IMR-90 (cell line): ENCODE results near the gene NIPAL3. TPM values are rescaled to one million over a fixed set of nuclear protein-coding genes. Genes with fewer than 3 reads are reported as not detected.

Experiments
- ATAC-seq: fragments of 200-7000 bp; cut with Tn5 transposase; 2 replicates; pipeline ENCODE4 v1.9.1; 2020; ENCODE audit warnings: low read depth, mild to moderate bottlenecking, moderate library complexity
- BruUV-seq: library from RNA; stranded (reverse); fragments of 400-500 nt; replicated peaks from 2 replicates; lab custom pipeline; 2021; lab: Mats Ljungman, UMichigan
- CTCF ChIA-PET: fragments of 300-600 bp; formaldehyde crosslinking; extraction: SDS; loops from one replicate; lab custom pipeline; 2021; ENCODE audit warnings: antibody characterized with exemption; lab: Yijun Ruan, JAX
- POLR2A ChIA-PET: fragments of 300-600 bp; sonication (Branson Sonifier 250); formaldehyde crosslinking; loops from one replicate; lab custom pipeline; 2022; ENCODE audit warnings: antibody characterized with exemption; ENCODE audit not compliant: unreplicated experiment; lab: Charles Lee
- DNase-seq: peaks from one replicate; pipeline ENCODE4 v3.0.0; 2013
- H2AFZ ChIP-seq: replicated peaks from 2 replicates; pipeline ENCODE3; 2013; ENCODE audit warnings: low read length, mild to moderate bottlenecking; ENCODE audit not compliant: poor library complexity
- H2AK5ac ChIP-seq: 2 replicates; pipeline ENCODE4 v1.6.1; 2013; ENCODE audit warnings: low read depth, low read length, inconsistent platforms
- H2AK9ac ChIP-seq: replicated peaks from 2 replicates; pipeline ENCODE3; 2013; ENCODE audit warnings: mild to moderate bottlenecking, low read depth, low read length, moderate library complexity; ENCODE audit not compliant: poor library complexity
- H2BK120ac ChIP-seq: 2 replicates; pipeline ENCODE4 v1.6.1; 2013; ENCODE audit warnings: low read depth, low read length, inconsistent platforms
- H2BK15ac ChIP-seq: 3 replicates; pipeline ENCODE4 v1.6.1; 2013; ENCODE audit warnings: low read depth, low read length, inconsistent platforms
- H2BK20ac ChIP-seq: 2 replicates; pipeline ENCODE4 v1.6.1; 2013; ENCODE audit warnings: low read depth, mild to moderate bottlenecking, inconsistent platforms, low read length, moderate library complexity
- H2BK5ac ChIP-seq: 2 replicates; pipeline ENCODE4 v1.6.1; 2013; ENCODE audit warnings: mild to moderate bottlenecking, low read depth, low read length, inconsistent platforms; ENCODE audit not compliant: poor library complexity, severe bottlenecking
- H3K14ac ChIP-seq: replicated peaks from 2 replicates; pipeline ENCODE4 v1.6.1; 2013; ENCODE audit warnings: low read depth, low read length, inconsistent platforms
- H3K18ac ChIP-seq: 2 replicates; pipeline ENCODE4 v1.6.1; 2013; ENCODE audit warnings: low read depth, low read length, control low read depth
- H3K23ac ChIP-seq: 2 replicates; pipeline ENCODE4 v1.6.1; 2013; ENCODE audit warnings: low read depth, low read length, inconsistent platforms
- H3K27ac ChIP-seq: 2 replicates; pipeline ENCODE4 v1.5.1; 2013; ENCODE audit warnings: mild to moderate bottlenecking, control low read depth, low read length; ENCODE audit not compliant: insufficient read depth
- H3K27me3 ChIP-seq: 2 replicates; pipeline ENCODE4 v1.6.1; 2013; ENCODE audit warnings: low read length; ENCODE audit not compliant: control insufficient read depth, insufficient read depth
- H3K36me3 ChIP-seq: 2 replicates; pipeline ENCODE4 v1.6.1; 2013; ENCODE audit warnings: low read length, mixed read lengths; ENCODE audit not compliant: control insufficient read depth, insufficient read depth
- H3K4ac ChIP-seq: 2 replicates; pipeline ENCODE4 v1.6.1; 2013; ENCODE audit warnings: low read depth, low read length, inconsistent platforms
- H3K4me1 ChIP-seq: 2 replicates; pipeline ENCODE4 v1.6.1; 2013; ENCODE audit warnings: low read length, mixed read lengths; ENCODE audit not compliant: control insufficient read depth, insufficient read depth
- H3K4me2 ChIP-seq: 2 replicates; pipeline ENCODE4 v1.6.1; 2013; ENCODE audit warnings: low read depth, mild to moderate bottlenecking, control low read depth, low read length, moderate library complexity
- H3K4me3 ChIP-seq: 2 replicates; pipeline ENCODE4 v1.5.1; 2013; ENCODE audit warnings: low read depth, mild to moderate bottlenecking, control low read depth, low read length, moderate library complexity; ENCODE audit not compliant: insufficient read depth
- H3K56ac ChIP-seq: 2 replicates; pipeline ENCODE4 v1.6.1; 2013; ENCODE audit warnings: low read length, inconsistent platforms; ENCODE audit not compliant: insufficient read depth; ENCODE audit errors: extremely low read depth
- H3K79me1 ChIP-seq, 2 experiments: 2 replicates each; pipeline ENCODE4 v1.6.1; 2013; ENCODE audit warnings: low read length in 2 of 2, inconsistent platforms in 1 of 2, low read depth in 1 of 2
- H3K9ac ChIP-seq: 2 replicates; pipeline ENCODE4 v1.6.1; 2013; ENCODE audit warnings: low read depth, low read length, control low read depth
- H3K9me1 ChIP-seq: 2 replicates; pipeline ENCODE4 v1.6.1; 2013; ENCODE audit warnings: low read length, inconsistent platforms; ENCODE audit not compliant: insufficient read depth
- H3K9me3 ChIP-seq: 2 replicates; pipeline ENCODE4 v1.6.1; 2013; ENCODE audit warnings: low read length; ENCODE audit not compliant: control insufficient read depth, insufficient read depth
- H4K20me1 ChIP-seq: 2 replicates; pipeline ENCODE4 v1.6.1; 2013; ENCODE audit warnings: low read length, inconsistent platforms; ENCODE audit not compliant: insufficient read depth
- H4K5ac ChIP-seq: 2 replicates; pipeline ENCODE4 v1.6.1; 2013; ENCODE audit warnings: mild to moderate bottlenecking, low read depth, low read length, control low read depth
- H4K8ac ChIP-seq, 2 experiments: 2 replicates each; pipeline ENCODE4 v1.6.1; 2013; ENCODE audit warnings: low read depth in 2 of 2, low read length in 2 of 2, control low read depth in 1 of 2, inconsistent platforms in 1 of 2
- H4K91ac ChIP-seq: 2 replicates; pipeline ENCODE4 v1.6.1; 2013; ENCODE audit warnings: low read depth, low read length, inconsistent platforms; ENCODE audit not compliant: insufficient read depth
- BHLHE40 ChIP-seq: fragments of 150-350 bp; IDR thresholded peaks from 2 replicates; pipeline ENCODE4 v1.6.1; 2016; ENCODE audit warnings: mild to moderate bottlenecking, low read depth, low read length
- CEBPB ChIP-seq: IDR thresholded peaks from 2 replicates; pipeline ENCODE4 v1.6.1; 2012; ENCODE audit warnings: low read depth, low read length, improper control_type of control experiment
- CHD1 ChIP-seq: IDR thresholded peaks from 2 replicates; pipeline ENCODE4 v1.6.1; 2012; ENCODE audit warnings: low read depth, low read length, improper control_type of control experiment
- CTCF ChIP-seq: conservative IDR thresholded peaks from 2 replicates; pipeline ENCODE4 v1.5.1; 2012; ENCODE audit warnings: mild to moderate bottlenecking, low read depth, low read length, improper control_type of control experiment
- ELK1 ChIP-seq: fragments of 150-350 bp; IDR thresholded peaks from 2 replicates; pipeline ENCODE4 v1.6.1; 2016; ENCODE audit warnings: low read depth, mild to moderate bottlenecking, low read length, moderate library complexity, borderline replicate concordance
- FOS ChIP-seq: fragments of 150-350 bp; IDR thresholded peaks from 2 replicates; pipeline ENCODE4 v1.6.1; 2016; ENCODE audit warnings: low read depth, low read length
- MAFK ChIP-seq: IDR thresholded peaks from 2 replicates; pipeline ENCODE4 v1.6.1; 2012; ENCODE audit warnings: low read depth, low read length, improper control_type of control experiment
- MAZ ChIP-seq: IDR thresholded peaks from 2 replicates; pipeline ENCODE4 v1.6.1; 2012; ENCODE audit warnings: low read depth, mild to moderate bottlenecking, low read length, improper control_type of control experiment, moderate library complexity, borderline replicate concordance
- MXI1 ChIP-seq: IDR thresholded peaks from 2 replicates; pipeline ENCODE4 v1.6.1; 2012; ENCODE audit warnings: low read depth, mild to moderate bottlenecking, low read length, moderate library complexity, borderline replicate concordance
- NFE2L2 ChIP-seq: fragments of 150-350 bp; IDR thresholded peaks from 2 replicates; pipeline ENCODE4 v1.6.1; 2016; ENCODE audit warnings: low read depth, mild to moderate bottlenecking, low read length
- POLR2A ChIP-seq: IDR thresholded peaks from 2 replicates; pipeline ENCODE4 v1.6.1; 2012; ENCODE audit warnings: mild to moderate bottlenecking, low read depth, low read length
- RAD21 ChIP-seq: IDR thresholded peaks from 2 replicates; pipeline ENCODE4 v1.6.1; 2012; ENCODE audit warnings: low read length, improper control_type of control experiment
- RCOR1 ChIP-seq: IDR thresholded peaks from 2 replicates; pipeline ENCODE4 v1.6.1; 2012; ENCODE audit warnings: mild to moderate bottlenecking, low read length, improper control_type of control experiment; ENCODE audit not compliant: insufficient replicate concordance
- RFX5 ChIP-seq: IDR thresholded peaks from 2 replicates; pipeline ENCODE4 v1.8.0; 2012; ENCODE audit warnings: low read depth, mild to moderate bottlenecking, low read length, moderate library complexity
- SMC3 ChIP-seq: fragments of 150-350 bp; IDR thresholded peaks from 2 replicates; pipeline ENCODE4 v1.6.1; 2016; ENCODE audit warnings: low read depth, mild to moderate bottlenecking, antibody characterized with exemption, low read length, moderate library complexity
- USF2 ChIP-seq: fragments of 150-350 bp; IDR thresholded peaks from 2 replicates; pipeline ENCODE4 v1.6.1; 2017; ENCODE audit warnings: mild to moderate bottlenecking, antibody characterized with exemption, low read length, low read depth
- WGBS, 2 experiments: methylation state at CpG; one replicate each; pipeline versions ENCODE4 v1.1.5 to v1.1.7; 2013; ENCODE audit warnings: missing lambda C conversion rate in 2 of 2; ENCODE audit not compliant: insufficient read length in 1 of 2; ENCODE audit errors: extremely low coverage in 2 of 2; 5-methylcytosine and 5-hydroxymethylcytosine counted together
- dilution Hi-C: fragments of 300-500 bp; cut with HindIII; formaldehyde crosslinking; loops from one replicate; pipeline ENCODE4 v1.14.3; 2018; ENCODE audit warnings: low sequenced_read_pairs; ENCODE audit not compliant: unreplicated experiment
- in situ Hi-C: fragments of 300-500 bp; cut with MboI; formaldehyde crosslinking; loops from 3 replicates; pipeline ENCODE4 v1.14.3; 2019; ENCODE audit warnings: low sequenced_read_pairs, inconsistent platforms, mixed read lengths
- intact Hi-C: fragments of 100-400 bp; cut with micrococcal nuclease; formaldehyde crosslinking; loops from 2 replicates; pipeline ENCODE4 v1.10.0; 2022
- polyA plus RNA-seq, 3 experiments: library from polyadenylated mRNA; depleted of rRNA; stranded (reverse); fragments of >200 nt; gene quantifications; 2 replicates each; pipeline ENCODE4 v1.2.3, GENCODE V29; 2012; ENCODE audit warnings: low replicate concordance in 1 of 3
- total RNA-seq: library from RNA; depleted of rRNA; stranded (reverse); fragments of >200 nt; gene quantifications from 2 replicates; pipeline ENCODE4 v1.2.3, GENCODE V29; 2012

Gene NIPAL3
- total and polyA plus RNA-seq, 2 of the 4 experiments (the other 2 are of a cell fraction), result 55.0 to 123 TPM

- intact Hi-C loops, result no loop called here
- Histone ChIP-seq H3K23ac (no peak overlapping the region), H2AK9ac (no peak overlapping the region), H3K4me3 (no peak overlapping the region), H3K56ac (no peak overlapping the region), H3K4ac (no peak overlapping the region), H2AFZ (no peak overlapping the region), H3K9me1 (0 out of 2 replicates have a peak, but pooled peaks cover 6% of the 10 kb centered on the region), H3K18ac (no peak overlapping the region), H2BK120ac (no peak overlapping the region), H3K4me2 (no peak overlapping the region), H3K4me1 (no peaks in the 10 kb centered on the region), H2BK20ac (no peak overlapping the region), H3K9me3 (no peaks in the 10 kb centered on the region), H2BK15ac (no peak overlapping the region), H3K36me3 (no peaks in the 10 kb centered on the region; the same call in 1 of the 2 replicates), H3K14ac (no peak overlapping the region), H2AK5ac (no peak overlapping the region), H4K8ac (no peak overlapping the region), H2BK5ac (no peak overlapping the region), H4K20me1 (no peaks in the 10 kb centered on the region), H3K27ac (no peak overlapping the region), H4K91ac (no peak overlapping the region), H3K27me3 (no peaks in the 10 kb centered on the region), H4K5ac (no peak overlapping the region), H3K79me1 (peaks cover 6 to 8% of the 10 kb centered on the region in 2 experiments; a peak in 3 of 4 replicates), H3K9ac (no peak overlapping the region)
- ATAC-seq (no peak), DNase-seq (no peak)
- in situ Hi-C loops, result no loop called here
- ChIA-PET CTCF (interaction anchor here (0.6 to 1.2 kb wide), 3 partner anchors 10 to 54 kb away, joined by 3 to 4 read pairs (median 4); partner anchors contain the start of gene RCAN3), POLR2A (no interaction called here)
- no CpG with 5 or more reads among the region's 5 CpGs for WGBS, 2 experiments
- dilution Hi-C loops, result no loop called here
- TF ChIP-seq CEBPB (no peak), CHD1 (no peak), ELK1 (no peak), USF2 (no peak), RAD21 (no peak), RFX5 (no peak), FOS (no peak), CTCF (no peak), MAZ (no peak), NFE2L2 (no peak), BHLHE40 (no peak), MAFK (no peak), MXI1 (no peak), POLR2A (no peak), RCOR1 (no peak), SMC3 (no peak)
- no TSS peak for BruUV-seq
Measured at GRCh38 chr1:24514946-24515345, 99.3 kb downstream of the NIPAL3 start.
